Hematopoietic multipotent progenitor cell treated with erythropoietin and hydrocortisone succinate and interleukin-3 and kit ligand, for 6 days (in vitro differentiated cells): ENCODE measurements around the gene TMEM134.
"Not testable (repeated sequence)": the region's sequence is repeated elsewhere in the genome, so short reads cannot be mapped to it uniquely, and the experiment has no call there.

Source experiments
- DNase-seq: peaks from one replicate; pipeline ENCODE4 v3.0.0-alpha.2; 2015

TMEM134 gene, protein sequence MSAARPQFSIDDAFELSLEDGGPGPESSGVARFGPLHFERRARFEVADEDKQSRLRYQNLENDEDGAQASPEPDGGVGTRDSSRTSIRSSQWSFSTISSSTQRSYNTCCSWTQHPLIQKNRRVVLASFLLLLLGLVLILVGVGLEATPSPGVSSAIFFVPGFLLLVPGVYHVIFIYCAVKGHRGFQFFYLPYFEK

DNA sequence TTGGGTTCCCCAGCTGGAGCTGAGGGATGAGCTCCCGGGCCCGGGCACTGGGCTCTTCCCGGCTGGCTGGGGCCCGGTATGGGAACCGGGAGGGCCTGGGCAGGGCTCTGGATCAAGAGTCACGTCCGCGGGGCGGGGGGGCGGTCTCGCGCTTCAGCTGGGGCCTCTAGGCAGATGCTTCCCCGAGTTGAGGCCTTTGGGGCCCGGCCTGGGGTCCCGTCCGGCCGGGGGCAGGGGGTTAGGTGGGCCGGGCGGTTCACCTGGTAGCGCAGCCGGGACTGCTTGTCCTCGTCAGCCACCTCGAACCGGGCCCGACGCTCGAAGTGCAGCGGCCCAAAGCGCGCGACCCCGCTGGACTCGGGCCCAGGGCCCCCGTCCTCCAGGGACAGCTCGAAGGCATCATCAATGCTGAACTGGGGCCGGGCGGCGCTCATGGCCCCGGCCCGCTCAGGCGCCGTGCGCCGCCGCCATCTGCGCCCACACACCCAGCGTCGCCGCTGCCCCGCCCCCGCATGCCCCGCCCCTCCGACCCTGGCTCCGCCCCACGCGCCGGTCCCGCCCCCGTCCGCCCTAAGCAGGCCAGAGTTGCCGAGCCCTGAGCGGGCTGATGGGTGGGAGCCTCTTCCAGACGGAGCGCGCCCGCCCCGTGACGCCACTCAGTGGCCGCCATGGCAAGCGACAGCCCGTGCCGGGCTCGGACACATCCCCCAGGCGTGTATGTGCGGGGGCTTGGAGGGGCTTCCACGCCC, at the start of gene TMEM134:
TSS of gene TMEM134 (minus strand) at position 493 of the 749 bp plus-strand sequence. CDS start at position 434, 59 bp downstream.
- peak; percentile 96 for DNase-seq

DNA sequence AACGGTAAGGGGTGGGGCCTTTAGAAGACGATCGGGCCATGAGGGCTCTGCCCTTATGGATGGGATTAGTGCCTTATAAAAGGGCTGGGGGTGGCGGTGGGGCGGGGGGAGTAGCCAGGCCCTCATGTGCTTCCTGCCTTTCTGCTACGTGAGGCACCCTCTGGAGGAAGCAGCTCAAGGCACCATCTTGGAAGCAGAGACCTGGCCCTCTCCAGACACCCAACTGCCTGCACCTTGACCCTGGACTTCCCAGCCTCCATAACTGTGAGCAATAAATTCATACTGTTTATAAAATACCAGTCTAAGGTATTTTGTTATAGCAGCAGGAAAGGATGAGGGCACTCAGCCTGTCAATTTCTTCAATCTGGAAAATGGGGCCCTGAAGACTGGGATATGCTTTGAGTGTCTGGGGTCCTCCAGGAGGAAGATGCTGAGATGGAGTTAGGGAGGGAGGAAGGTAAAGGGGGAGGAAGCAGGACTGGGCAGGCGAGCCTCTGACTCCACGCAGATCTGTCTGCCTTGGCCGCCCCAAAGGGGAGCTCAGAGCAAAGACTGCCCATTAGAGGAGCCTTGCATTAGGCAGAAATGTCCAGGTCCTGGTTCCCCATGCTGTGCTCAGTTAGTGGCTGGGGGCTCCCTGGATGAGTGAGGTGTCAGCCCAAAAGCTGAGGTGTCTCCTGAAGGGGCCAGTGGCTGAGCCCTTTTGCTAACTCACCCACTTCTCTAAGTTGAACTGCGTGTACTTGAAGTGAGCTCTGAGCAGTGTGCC, 48.9 kb upstream of the TMEM134 start:
- DNase-seq: no peak

DNA sequence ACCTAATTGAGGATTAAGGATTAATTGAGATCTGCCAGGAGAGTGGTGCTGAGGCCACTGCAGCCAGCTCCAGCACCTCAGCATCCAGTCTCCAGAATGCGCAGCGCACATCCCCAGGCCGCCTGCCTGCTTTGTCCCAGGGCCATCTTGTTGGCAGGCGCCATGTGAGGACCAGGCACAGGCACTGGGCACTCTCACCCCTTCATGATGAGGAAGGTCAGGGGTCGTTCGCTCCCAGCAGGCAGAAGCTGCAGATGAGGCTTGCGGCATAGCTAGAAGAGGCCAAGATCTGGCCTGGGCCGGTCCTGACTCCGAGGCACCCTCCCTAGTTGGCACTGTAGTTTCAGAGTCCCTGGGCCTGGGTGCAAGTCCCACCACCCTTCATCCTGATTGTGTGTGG, 47.8 kb upstream of the TMEM134 start:
- DNase-seq: no peak

DNA sequence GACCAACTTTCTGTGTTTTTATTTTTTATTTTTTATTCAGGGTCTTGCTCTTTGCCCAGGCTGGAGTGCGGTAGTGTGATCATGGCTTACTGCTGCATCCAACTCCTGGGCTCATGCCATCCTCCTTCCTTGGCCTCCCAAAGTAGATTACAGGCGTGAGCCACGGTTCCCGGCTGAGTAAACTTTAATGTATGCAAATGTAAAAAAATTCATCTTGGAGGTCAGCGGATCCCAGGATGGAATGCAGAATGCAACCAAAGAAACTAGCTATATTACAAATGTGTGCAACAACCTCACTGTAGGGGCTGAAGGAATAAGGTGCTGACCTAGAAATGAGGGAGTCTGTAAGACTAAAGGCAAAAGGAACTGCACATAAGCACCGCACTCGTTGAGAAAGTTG, 45.1 kb upstream of the TMEM134 start:
- DNase-seq: no peak

DNA sequence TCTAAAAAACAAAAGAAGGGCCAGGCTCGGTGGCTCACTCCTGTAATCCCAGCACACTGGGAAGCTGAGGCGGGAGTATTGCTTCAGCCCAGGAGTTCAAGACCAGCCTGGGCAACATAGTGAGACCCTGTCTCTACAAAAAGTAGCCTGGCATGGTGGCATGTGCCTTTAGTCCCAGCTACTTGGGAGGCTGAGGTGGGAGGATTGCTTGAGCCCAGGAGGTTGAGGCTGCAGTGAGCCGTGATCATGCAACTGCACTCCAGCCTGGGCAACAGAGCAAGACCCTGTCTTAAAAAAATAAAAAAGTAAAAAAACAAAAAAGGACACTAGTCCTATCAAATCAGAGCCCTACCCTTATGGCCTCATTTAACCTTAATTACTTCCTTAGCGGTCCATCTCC, 42.5 kb upstream of the TMEM134 start:
- DNase-seq: not testable (repeated sequence)

DNA sequence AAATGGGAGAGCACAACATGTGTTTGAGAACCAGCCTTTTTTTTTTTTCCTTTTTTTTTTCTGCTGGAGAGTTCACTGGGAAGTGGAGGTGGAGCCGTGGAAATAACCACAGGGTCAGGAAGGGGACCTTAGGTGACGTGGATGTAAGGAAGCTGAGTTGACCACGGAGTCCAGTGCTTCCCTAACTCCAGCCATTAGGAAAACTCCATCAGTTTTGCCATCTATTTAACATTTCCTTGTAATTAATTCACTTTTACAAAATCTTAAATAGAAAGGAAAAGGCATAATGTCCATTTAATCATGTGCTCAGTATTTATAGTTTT, 40.9 kb upstream of the TMEM134 start:
- no peak for DNase-seq

DNA sequence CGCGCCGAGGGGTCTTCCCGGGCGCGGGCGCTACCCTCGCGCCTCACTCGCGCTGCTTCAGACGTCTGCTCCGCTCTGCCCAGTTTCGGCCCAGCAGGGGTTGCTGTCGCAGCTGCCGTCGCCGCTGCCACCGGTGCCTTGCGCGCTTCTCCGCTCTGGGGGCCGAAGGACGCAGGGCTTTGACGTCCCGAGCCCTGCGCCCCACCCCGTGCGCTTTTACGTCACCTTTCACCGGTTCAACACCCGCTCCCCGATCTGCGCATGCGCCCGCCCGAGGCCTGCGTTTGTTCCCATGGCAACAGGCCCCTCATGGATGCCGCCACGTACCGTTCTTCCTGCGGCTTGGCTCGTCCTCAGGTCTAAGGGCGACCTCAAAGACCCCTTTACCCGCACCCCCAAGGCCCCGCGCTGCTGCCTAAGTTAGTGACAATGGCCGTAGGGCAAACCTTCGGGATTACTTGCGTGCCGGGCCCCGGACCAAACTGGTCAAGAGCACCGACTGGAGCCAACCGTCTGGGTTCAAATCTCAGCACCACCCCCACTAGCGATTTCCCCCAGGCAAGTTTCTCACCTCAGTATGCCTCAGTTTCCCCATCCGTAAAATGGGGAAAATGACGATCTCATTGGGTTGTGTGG, 39.6 kb upstream of the TMEM134 start:
- peak; percentile 99 for DNase-seq

DNA sequence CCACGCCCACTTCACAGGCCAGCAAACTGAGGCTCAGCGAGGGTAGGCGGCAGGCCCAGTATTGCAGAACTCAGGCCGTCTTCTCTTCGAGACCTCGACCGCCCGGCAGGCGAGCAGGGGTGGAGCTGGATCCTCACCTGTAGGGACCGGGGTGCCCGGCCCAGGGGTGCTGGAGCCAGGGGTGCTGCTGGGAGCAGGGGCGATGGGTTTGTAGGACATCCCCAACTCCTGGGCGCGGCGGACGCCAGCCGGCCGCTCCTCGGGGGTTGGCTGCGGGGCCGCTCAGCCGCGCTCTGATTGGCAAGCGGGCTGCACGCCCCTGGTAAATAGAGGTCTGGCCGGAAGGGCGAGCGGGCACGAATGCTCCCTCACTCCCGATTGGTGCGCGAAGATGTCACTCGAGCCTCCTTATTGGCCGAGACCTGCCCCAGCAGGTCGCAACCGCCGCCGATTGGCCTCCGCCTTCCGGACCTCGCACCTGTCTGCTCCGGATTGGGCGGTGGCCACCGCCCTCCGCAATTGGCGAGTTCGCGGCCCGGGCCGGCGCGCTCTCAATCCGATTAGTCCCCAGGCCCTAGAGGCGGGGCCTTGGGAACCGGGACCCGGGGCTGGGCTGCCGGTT, 38.9 kb upstream of the TMEM134 start, which contains the start of gene CDK2AP2:
TSS of gene CDK2AP2 (minus strand) at position 299 of the 622 bp plus-strand sequence. CDS start at position 219, 80 bp downstream.
- DNase-seq: peak; percentile 99

DNA sequence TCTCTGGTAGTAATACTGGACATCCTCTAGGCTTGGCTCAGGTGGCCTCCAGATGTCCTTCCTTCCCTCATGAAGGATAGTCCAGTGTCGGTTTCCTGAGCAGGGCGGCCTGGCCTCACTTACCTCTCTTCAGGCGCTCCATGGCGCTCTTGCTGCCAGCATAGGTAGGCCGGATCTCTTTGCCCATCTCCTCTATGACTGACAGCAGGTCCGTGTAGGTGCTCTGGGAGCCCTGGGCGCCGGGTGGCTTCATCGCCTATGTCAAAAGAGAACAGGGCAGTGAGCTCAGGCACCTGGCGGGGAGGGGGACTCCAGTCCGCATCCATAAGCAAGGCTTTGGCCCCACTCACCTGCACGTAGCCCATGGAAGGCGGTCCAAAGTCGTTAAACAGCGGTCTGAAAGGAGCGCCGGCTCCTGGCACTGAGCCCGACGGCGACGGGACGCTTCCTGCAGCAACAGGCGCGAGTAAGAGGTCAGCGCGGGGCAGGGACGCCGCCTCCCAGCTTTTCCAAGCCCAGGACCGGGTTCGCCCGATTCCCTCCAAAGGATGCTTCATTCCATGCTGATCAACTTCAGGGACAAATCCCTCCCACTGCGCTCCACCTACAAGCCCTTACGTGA, 38.3 kb upstream of the TMEM134 start:
- no peak for DNase-seq

DNA sequence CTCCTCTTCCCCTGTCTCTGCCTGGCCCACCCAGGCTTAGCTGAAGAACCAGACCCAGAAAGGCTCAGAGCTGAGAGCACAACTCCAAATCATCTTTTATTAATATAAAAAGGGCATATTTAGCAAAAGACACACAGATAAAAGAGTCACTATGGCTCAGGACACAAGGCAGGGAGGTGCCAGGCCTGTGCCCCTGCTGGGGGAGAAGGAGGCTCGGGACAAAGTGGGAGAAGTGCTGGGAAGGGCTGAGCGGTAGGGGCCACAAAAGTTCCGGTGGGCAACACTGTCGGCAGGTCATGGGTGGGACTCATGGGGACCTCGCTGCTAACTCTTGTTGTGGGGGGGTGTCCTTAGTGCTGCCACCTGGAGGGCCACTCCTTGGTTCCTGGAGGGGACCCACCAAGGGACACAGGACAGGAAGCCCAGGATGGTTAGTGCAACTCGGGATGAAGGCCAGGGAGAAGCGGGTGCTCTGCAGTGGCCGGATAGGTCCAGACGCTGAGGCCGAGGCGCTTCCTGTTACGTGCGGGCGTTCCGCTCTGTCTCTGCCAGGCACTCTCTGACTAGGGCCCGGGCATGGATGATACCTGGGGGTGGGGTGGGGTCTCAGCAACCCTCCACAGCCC, 37.5 kb upstream of the TMEM134 start:
- DNase-seq: no peak

DNA sequence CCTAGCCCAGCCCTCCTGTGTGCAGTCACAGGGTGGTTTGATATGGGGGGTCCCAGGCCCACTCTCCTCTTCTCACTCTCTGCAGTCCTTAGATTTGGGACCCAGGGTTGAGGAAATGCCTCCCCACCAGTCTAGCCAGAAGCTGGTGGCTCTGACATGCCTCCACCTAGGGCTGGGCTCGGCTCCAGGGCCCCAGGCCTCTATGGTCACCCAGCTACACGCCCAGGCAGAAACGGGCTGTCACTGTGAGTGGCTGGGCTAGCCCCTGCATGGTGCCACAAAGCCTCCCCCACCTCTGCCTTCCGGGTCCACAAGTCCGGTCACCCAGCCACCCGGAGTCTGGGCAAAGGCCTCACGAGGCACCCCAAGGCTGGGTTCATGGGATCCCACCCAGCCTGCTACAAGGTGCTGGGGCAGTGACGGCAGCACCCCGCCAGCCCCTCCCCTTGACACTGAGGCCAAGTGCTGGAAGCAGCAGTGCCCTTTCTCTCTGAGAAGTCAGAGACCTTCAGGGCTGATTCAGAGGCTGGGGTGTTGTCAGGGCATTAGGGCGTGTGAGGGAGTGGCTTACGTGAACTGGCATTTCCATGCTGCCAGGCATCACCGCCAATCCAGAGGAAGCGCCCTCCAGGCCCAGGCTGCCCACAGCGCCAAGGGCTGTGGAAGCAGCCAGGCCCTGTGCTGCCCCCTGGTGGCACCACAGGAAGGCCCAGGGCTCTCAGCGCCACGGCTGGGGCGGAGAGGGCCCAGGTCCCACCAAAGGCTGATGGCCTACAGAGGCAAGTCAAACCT, 36.8 kb upstream of the TMEM134 start:
- peak; percentile 97 for DNase-seq

DNA sequence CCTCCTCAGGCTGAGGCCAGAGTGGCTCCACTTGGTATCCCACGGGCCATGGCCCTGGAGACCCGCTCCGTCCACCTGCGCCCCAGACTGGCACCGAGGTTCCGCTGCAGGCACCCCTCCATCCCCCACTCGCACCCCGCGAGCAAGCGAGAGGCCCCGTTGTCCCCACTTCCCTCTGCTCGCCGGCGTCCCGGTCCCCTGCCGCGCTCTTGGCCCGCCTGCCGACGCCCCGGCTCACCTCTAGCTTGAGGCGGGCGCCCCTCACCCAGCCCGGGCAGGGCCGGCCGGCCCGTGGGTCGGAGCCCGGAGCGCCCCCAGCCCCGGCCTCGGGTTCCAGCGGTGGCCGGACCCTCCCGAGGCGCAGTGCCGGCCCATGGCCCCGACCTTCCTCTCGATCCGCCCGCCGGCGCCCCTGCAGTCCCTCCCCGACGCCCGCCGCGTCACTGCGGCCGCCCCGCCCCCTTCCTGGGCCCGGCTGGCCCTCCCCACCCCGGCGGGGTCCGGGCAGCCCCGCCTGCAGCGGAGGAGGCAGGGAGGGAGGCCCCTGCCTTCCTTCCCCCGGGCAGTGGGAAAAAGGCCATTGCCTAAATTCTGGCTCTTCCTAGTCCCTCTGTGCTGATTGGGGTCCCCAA, 36.0 kb upstream of the TMEM134 start, which contains the start of gene PITPNM1:
TSS of gene PITPNM1 (minus strand) at position 414 of the 632 bp plus-strand sequence. CDS start 1,183 bp downstream, outside the sequence.
- peak; percentile 41 for DNase-seq

DNA sequence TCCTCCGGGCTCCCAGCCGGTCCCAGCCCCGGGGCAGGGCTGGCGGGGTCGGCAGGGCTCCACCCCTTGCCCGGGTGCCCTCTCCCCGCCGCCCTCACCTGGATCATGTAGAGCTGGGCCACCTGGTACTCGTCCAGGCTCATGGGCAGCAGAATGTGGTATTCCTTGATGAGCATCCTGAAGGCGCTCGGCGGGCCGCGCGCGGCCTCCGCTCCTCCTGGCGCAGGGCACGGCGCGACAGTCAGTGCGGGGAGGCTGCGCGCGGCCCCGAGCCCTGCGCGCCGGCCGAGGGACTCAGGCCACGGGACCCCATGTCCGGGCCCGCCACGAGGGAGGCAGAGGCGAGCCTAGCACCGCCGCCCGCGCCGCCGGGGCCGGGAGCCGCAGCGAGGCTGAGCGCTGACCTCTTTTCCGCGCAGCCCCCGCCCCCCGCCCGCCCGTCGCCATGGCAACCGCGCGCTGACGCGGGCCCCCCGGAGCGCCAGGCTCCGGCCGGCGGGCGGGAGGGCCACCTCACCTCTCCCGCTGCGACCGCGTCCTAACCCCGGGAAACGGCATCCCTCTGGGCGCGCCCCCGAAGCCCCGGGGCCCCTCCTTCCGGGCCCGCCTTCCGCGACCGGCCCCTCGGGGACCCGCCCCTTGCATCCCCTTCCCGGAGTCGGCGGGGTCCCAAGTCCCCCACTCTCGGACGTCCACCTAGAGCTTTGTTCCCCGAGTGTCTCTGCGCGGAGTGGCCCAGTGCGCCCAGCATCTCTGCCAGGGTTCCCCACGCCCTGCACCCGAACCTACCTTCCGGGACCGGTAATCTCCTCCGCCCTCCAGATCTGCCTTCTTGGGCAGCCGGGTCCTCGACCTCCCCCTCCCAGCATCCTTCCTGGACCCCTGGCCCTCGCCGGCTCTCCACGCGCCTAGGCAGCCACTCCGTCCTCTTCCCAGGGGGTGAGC, 35.2 kb upstream of the TMEM134 start:
- DNase-seq: no peak

DNA sequence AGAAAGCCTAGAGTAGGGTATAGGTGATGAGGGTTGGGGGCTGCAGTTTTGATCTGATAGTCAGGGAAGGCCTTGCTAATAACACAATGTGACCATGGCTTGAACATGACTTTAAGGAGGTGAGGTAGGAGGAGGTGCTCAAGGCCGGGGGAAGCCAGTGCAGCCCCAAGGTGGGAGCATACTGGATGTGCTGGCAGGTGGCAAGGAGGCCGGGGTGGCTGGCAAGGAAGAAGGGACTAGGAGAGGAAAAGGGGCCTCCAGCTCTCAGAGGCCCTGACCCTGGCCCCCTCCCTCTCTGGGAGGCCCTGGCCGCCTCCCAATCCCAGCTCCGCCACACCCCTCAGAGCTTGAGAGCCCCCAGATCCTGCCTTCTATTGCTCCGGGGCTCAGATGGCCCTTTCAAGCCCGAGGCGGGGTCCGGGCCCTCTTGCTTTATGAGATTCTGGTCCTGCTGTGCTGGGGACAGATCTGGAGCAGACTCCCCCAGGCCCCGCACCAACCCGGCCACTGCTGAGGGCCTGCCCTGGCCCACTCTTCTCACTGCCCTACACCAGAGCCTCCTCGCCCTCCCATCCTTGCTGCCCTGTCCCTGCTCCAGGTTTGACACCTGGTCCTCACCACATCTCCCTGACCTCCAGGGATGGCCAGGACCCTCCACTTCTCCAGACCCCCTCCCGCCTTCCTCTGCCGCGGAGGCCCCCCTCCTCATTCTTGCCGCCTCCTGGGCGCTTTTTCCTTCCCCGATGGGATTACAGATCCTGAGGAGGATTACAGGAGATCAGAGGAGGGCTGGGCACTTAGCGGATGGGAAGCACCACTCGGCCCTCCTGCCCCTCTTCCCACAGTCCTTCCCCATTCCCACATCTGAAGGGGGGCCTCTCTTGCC, 34.3 kb upstream of the TMEM134 start:
- no peak for DNase-seq

DNA sequence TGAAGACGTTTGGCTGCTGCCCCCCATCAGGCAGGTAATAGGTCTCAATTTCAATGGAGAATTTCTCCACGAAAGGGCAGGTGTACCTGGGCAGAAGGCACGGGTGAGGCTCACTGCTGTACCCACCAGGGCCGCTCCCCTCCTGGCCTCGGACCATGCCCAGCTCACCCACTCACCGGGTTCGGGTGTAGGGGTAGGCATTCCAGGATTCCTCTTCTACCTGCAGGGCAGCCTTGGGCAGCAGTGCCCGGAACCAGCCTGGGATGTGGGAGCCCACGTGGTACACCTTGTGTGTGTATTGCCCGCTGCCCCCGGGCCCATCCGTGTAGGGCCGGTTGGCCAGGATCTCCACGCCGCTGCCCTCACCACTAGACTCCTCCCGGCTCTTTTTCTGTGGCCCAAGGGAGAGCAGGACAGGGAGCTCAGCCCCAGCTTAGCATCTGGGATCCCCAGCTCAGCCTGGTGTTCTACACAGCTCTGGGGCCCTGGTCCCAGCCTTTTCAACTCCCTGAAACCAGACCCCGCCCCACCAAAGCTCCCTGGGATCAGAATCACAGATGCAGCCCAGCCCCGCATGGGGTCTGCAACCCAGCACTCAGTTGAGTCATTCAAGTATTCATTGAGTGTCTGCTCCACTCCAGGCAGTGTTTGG, 33.4 kb upstream of the TMEM134 start:
- DNase-seq: no peak

DNA sequence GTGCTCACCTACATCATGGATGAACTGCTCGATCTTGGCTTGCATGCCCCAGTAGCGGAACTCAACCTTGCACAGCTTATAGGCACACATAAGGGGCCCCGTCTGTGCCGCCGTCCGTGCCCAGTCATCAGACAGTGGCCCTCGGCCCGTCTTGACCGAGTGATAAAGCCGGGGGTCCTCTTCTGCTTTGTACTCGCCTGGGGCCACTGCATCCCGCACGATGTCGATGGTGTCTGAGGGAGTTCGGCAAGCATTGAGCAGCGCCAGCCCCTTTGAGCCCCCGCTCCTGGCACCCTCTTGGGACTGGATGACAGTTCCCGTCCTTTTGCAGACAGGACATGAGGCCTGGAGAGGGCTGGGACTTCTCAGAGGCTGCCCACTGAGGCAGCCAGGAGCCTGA, 32.8 kb upstream of the TMEM134 start:
- DNase-seq: no peak
